ENCODE measurements around the gene CCDC12.

Gene CCDC12

DNA sequence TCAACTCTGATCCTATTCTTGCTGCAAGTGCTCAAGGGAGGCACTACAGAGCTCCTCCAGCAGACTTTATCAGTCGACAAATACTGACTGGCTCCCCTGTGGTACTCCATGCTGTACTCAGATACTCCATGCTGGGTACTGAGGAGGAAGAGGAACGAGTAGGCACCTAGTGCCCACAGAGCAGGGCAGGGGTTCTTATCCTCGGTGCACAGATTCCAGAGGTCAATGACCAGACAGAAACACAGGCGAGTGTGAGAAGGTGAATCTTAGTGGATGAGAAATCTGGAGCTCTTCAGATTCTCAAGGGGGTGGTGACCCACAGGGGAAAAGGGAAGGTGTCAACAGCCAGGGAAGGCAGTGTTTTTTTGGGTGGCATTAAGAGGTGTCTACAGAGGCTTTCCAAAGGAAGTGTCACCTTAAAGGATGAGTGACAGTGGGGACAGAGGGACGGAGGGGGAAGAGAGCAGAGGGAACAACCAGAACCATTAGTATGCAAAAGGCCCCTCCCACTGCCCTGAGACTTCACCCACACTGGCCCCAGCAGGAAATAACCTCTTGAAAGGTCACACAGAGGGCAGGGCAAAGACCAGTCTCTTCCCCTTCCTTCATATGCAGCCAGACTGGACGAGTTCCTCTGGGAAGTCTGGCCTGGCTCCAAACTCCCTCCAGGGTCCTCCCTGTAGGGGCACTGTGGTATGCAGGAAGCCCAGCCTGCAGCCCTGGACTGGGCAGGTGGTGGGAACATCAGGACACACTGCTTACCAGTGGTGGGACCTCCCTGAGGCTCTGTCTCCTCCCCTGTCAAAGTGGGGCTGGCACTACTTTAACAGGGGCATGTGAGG lies 27.5 kb downstream of the CCDC12 start:
- Histone ChIP-seq H3K4me1 (ENCODE audit: insufficient read depth, low read length) (peaks cover 60% of the 10 kb centered on the region), H3K36me3 (ENCODE audit: insufficient read depth, low read length) (peaks cover 46% of the 10 kb centered on the region), H3K9ac (ENCODE audit: low read depth, low read length) (no peak overlapping the region), H3K4me2 (ENCODE audit: insufficient read depth, low read length) (no peak overlapping the region), H3K9me3 (ENCODE audit: insufficient read depth, low read length, severe bottlenecking) (no peaks in the 10 kb centered on the region), H3K27me3 (ENCODE audit: insufficient read depth, low read length, poor library complexity) (no peaks in the 10 kb centered on the region), H3K4me3 (ENCODE audit: low read depth in 1 of 2, low read length in 2 of 2) (no peak overlapping the region), H3K79me2 (ENCODE audit: insufficient read depth, low read length) (peaks cover 97% of the 10 kb centered on the region), H3K27ac (ENCODE audit: low read length) (peak overlapping the region; percentile 69), H2AFZ (ENCODE audit: low read depth, low read length) (no peak overlapping the region), H4K20me1 (ENCODE audit: insufficient read depth, low read length) (peaks cover 87% of the 10 kb centered on the region)
- TF ChIP-seq EZH2 (IDR thresholded peaks at IDR 0.05; ENCODE audit: borderline replicate concordance, low read depth, low read length, severe bottlenecking) (no peak), CTCF (IDR thresholded peaks at IDR 0.05; ENCODE audit: borderline replicate concordance, extremely low read depth, low read length, poor library complexity, severe bottlenecking) (no peak)
- DNase-seq (no peak), ATAC-seq (ENCODE audit: insufficient read depth, low read depth) (no peak)

- H3K27ac ChIP-seq (ENCODE audit: low read length) = peak overlapping the region; percentile 69
- peaks cover 52% of the 10 kb centered on the region for H3K4me1 ChIP-seq (ENCODE audit: insufficient read depth, low read length)
- peaks cover 98% of the 10 kb centered on the region for H3K79me2 ChIP-seq (ENCODE audit: insufficient read depth, low read length)
- ATAC-seq (ENCODE audit: insufficient read depth, low read depth) (peak; percentile 68), DNase-seq (peak; percentile 70)
- H2AFZ ChIP-seq (ENCODE audit: low read depth, low read length) = no peak overlapping the region
- H4K20me1 ChIP-seq (ENCODE audit: insufficient read depth, low read length) = peaks cover 89% of the 10 kb centered on the region
- no peaks in the 10 kb centered on the region for H3K9me3 ChIP-seq (ENCODE audit: insufficient read depth, low read length, severe bottlenecking)
- TF ChIP-seq EZH2 (IDR thresholded peaks at IDR 0.05; ENCODE audit: borderline replicate concordance, low read depth, low read length, severe bottlenecking) (no peak), CTCF (IDR thresholded peaks at IDR 0.05; ENCODE audit: borderline replicate concordance, extremely low read depth, low read length, poor library complexity, severe bottlenecking) (no peak)
- H3K36me3 ChIP-seq (ENCODE audit: insufficient read depth, low read length) = peaks cover 49% of the 10 kb centered on the region
- no peak overlapping the region for H3K4me2 ChIP-seq (ENCODE audit: insufficient read depth, low read length)
- no peaks in the 10 kb centered on the region for H3K27me3 ChIP-seq (ENCODE audit: insufficient read depth, low read length, poor library complexity)
- H3K4me3 ChIP-seq (ENCODE audit: low read depth in 1 of 2, low read length in 2 of 2) = no peak overlapping the region
- H3K9ac ChIP-seq (ENCODE audit: low read depth, low read length) = no peak overlapping the region; the same call in 1 of the 2 replicates
These were observed 28.4 kb downstream of the CCDC12 start for GRCh38 chr3:46947981-46948791.

- DNase-seq (no peak), ATAC-seq (ENCODE audit: insufficient read depth, low read depth) (peak; percentile 4; the same call in 1 of the 3 replicates)
- peaks cover 50% of the 10 kb centered on the region for H3K36me3 ChIP-seq (ENCODE audit: insufficient read depth, low read length)
- TF ChIP-seq EZH2 (IDR thresholded peaks at IDR 0.05; ENCODE audit: borderline replicate concordance, low read depth, low read length, severe bottlenecking) (no peak), CTCF (IDR thresholded peaks at IDR 0.05; ENCODE audit: borderline replicate concordance, extremely low read depth, low read length, poor library complexity, severe bottlenecking) (no peak)
- H3K79me2 ChIP-seq (ENCODE audit: insufficient read depth, low read length) = peaks cover 98% of the 10 kb centered on the region
- H3K9ac ChIP-seq (ENCODE audit: low read depth, low read length) = no peak overlapping the region; the same call in 1 of the 2 replicates
- no peak overlapping the region for H3K4me3 ChIP-seq (ENCODE audit: low read depth in 1 of 2, low read length in 2 of 2)
- H3K4me2 ChIP-seq (ENCODE audit: insufficient read depth, low read length) = no peak overlapping the region
- peaks cover 45% of the 10 kb centered on the region for H3K4me1 ChIP-seq (ENCODE audit: insufficient read depth, low read length)
- no peaks in the 10 kb centered on the region for H3K27me3 ChIP-seq (ENCODE audit: insufficient read depth, low read length, poor library complexity)
- no peaks in the 10 kb centered on the region for H3K9me3 ChIP-seq (ENCODE audit: insufficient read depth, low read length, severe bottlenecking)
- H4K20me1 ChIP-seq (ENCODE audit: insufficient read depth, low read length) = peaks cover 90% of the 10 kb centered on the region
- peak overlapping the region; percentile 69 for H3K27ac ChIP-seq (ENCODE audit: low read length)
- no peak overlapping the region for H2AFZ ChIP-seq (ENCODE audit: low read depth, low read length)
These were observed 29.0 kb downstream of the CCDC12 start for GRCh38 chr3:46947546-46947901.

All from DND-41 (cell line).